ENCODE results near the gene ITIH2.
"Not testable (repeated sequence)": the region's sequence is repeated elsewhere in the genome, so short reads cannot be mapped to it uniquely, and the experiment has no call there.

Gene ITIH2

GRCh38 chr10:7707858-7708622, 4.9 kb downstream of the ITIH2 start:
- Histone ChIP-seq H3K27me3 (ENCODE audit: insufficient read depth, low read length, poor library complexity, severe bottlenecking) (peaks cover 11% of the 10 kb centered on the region), H3K9ac (ENCODE audit: low read depth, low read length, poor library complexity, severe bottlenecking) (no peak overlapping the region), H4K20me1 (ENCODE audit: insufficient read depth, low read length, poor library complexity, severe bottlenecking) (no peaks in the 10 kb centered on the region), H3K4me2 (ENCODE audit: low read depth, low read length, poor library complexity, severe bottlenecking) (no peak overlapping the region), H3K79me2 (ENCODE audit: insufficient read depth, low read length) (no peaks in the 10 kb centered on the region), H2AFZ (ENCODE audit: low read length) (no peak overlapping the region), H3K9me2 (replicated peaks; ENCODE audit: low read depth, low read length) (no peaks in the 10 kb centered on the region), H3K36me3 (ENCODE audit: insufficient read depth, low read length) (no peaks in the 10 kb centered on the region), H3K9me3 (ENCODE audit: insufficient read depth, low read depth, low read length) (no peaks in the 10 kb centered on the region), H3K4me1 (ENCODE audit: insufficient read depth, low read length, poor library complexity, severe bottlenecking) (no peaks in the 10 kb centered on the region), H3K4me3 (ENCODE audit: low read length, poor library complexity, severe bottlenecking) (no peak overlapping the region), H3F3A (ENCODE audit: low read depth) (no peaks in the 10 kb centered on the region)
- TF ChIP-seq EZH2phosphoT487 (IDR thresholded peaks at IDR 0.05; ENCODE audit: borderline replicate concordance) (no peak), CTCF (conservative IDR thresholded peaks at IDR 0.05; ENCODE audit: low read length) (no peak)

GRCh38 chr10:7708832-7709231, 5.7 kb downstream of the ITIH2 start:
- H3K9me2 ChIP-seq (replicated peaks; ENCODE audit: low read depth, low read length): no peaks in the 10 kb centered on the region
- H3K4me1 ChIP-seq (ENCODE audit: insufficient read depth, low read length, poor library complexity, severe bottlenecking): no peaks in the 10 kb centered on the region
- no peak overlapping the region for H2AFZ ChIP-seq (ENCODE audit: low read length)
- H3K79me2 ChIP-seq (ENCODE audit: insufficient read depth, low read length): no peaks in the 10 kb centered on the region
- H3F3A ChIP-seq (ENCODE audit: low read depth): no peaks in the 10 kb centered on the region
- H4K20me1 ChIP-seq (ENCODE audit: insufficient read depth, low read length, poor library complexity, severe bottlenecking): no peaks in the 10 kb centered on the region
- TF ChIP-seq EZH2phosphoT487 (IDR thresholded peaks at IDR 0.05; ENCODE audit: borderline replicate concordance) (no peak), CTCF (conservative IDR thresholded peaks at IDR 0.05; ENCODE audit: low read length) (no peak)
- H3K4me2 ChIP-seq (ENCODE audit: low read depth, low read length, poor library complexity, severe bottlenecking): no peak overlapping the region
- no peak overlapping the region for H3K9ac ChIP-seq (ENCODE audit: low read depth, low read length, poor library complexity, severe bottlenecking)
- H3K27me3 ChIP-seq (ENCODE audit: insufficient read depth, low read length, poor library complexity, severe bottlenecking): peaks cover 11% of the 10 kb centered on the region
- H3K4me3 ChIP-seq (ENCODE audit: low read length, poor library complexity, severe bottlenecking): no peak overlapping the region
- no peaks in the 10 kb centered on the region for H3K9me3 ChIP-seq (ENCODE audit: insufficient read depth, low read depth, low read length)
- no peaks in the 10 kb centered on the region for H3K36me3 ChIP-seq (ENCODE audit: insufficient read depth, low read length)

- Histone ChIP-seq H3K9me3 (ENCODE audit: insufficient read depth, low read depth, low read length) (no peaks in the 10 kb centered on the region), H3K79me2 (ENCODE audit: insufficient read depth, low read length) (no peaks in the 10 kb centered on the region), H3K36me3 (ENCODE audit: insufficient read depth, low read length) (no peaks in the 10 kb centered on the region), H3F3A (ENCODE audit: low read depth) (no peaks in the 10 kb centered on the region), H4K20me1 (ENCODE audit: insufficient read depth, low read length, poor library complexity, severe bottlenecking) (no peaks in the 10 kb centered on the region), H2AFZ (ENCODE audit: low read length) (no peak overlapping the region), H3K4me3 (ENCODE audit: low read length, poor library complexity, severe bottlenecking) (no peak overlapping the region), H3K4me2 (ENCODE audit: low read depth, low read length, poor library complexity, severe bottlenecking) (no peak overlapping the region), H3K27me3 (ENCODE audit: insufficient read depth, low read length, poor library complexity, severe bottlenecking) (peaks cover 11% of the 10 kb centered on the region), H3K4me1 (ENCODE audit: insufficient read depth, low read length, poor library complexity, severe bottlenecking) (no peaks in the 10 kb centered on the region), H3K9me2 (replicated peaks; ENCODE audit: low read depth, low read length) (no peaks in the 10 kb centered on the region), H3K9ac (ENCODE audit: low read depth, low read length, poor library complexity, severe bottlenecking) (no peak overlapping the region)
- TF ChIP-seq CTCF (conservative IDR thresholded peaks at IDR 0.05; ENCODE audit: low read length) (no peak), EZH2phosphoT487 (IDR thresholded peaks at IDR 0.05; ENCODE audit: borderline replicate concordance) (no peak)
Observed at GRCh38 chr10:7710446-7710845, 7.3 kb downstream of the ITIH2 start.

- H3K27me3 ChIP-seq (ENCODE audit: insufficient read depth, low read length, poor library complexity, severe bottlenecking); H3K9me2 ChIP-seq (replicated peaks; ENCODE audit: low read depth, low read length); H3K79me2 ChIP-seq (ENCODE audit: insufficient read depth, low read length); H3K9me3 ChIP-seq (ENCODE audit: insufficient read depth, low read depth, low read length); H3K4me2 ChIP-seq (ENCODE audit: low read depth, low read length, poor library complexity, severe bottlenecking); H3K36me3 ChIP-seq (ENCODE audit: insufficient read depth, low read length); H3K9ac ChIP-seq (ENCODE audit: low read depth, low read length, poor library complexity, severe bottlenecking); H3K4me3 ChIP-seq (ENCODE audit: low read length, poor library complexity, severe bottlenecking); H2AFZ ChIP-seq (ENCODE audit: low read length); H3F3A ChIP-seq (ENCODE audit: low read depth); H3K4me1 ChIP-seq (ENCODE audit: insufficient read depth, low read length, poor library complexity, severe bottlenecking); H4K20me1 ChIP-seq (ENCODE audit: insufficient read depth, low read length, poor library complexity, severe bottlenecking): not testable (repeated sequence)
Observed at GRCh38 chr10:7711075-7711474, 8.0 kb downstream of the ITIH2 start.

Data from Loucy (cell line).